GM12878 (cell line): ENCODE data around the gene LKAAEAR1. TPM values are rescaled to one million over a fixed set of nuclear protein-coding genes. Genes with fewer than 3 reads are reported as not detected.
A peak's percentile ranks its signal among the peaks of the same experiment; 100 is the strongest.

ENCODE experiments used
- ATAC-seq: fragments of 200-7000 bp; cut with Tn5 transposase; 3 replicates; pipeline ENCODE4 v1.9.1; 2020; ENCODE audit warnings: mild to moderate bottlenecking, moderate library complexity
- BruUV-seq: library from RNA; stranded (reverse); fragments of 400-500 nt; replicated peaks from 2 replicates; lab custom pipeline; 2021; lab: Mats Ljungman, UMichigan
- CTCF ChIA-PET: fragments of 300-600 bp; sonication (Branson Sonifier 250); formaldehyde crosslinking; extraction: SDS; loops from one replicate; lab custom pipeline; 2021; ENCODE audit warnings: inconsistent platforms; lab: Yijun Ruan, JAX
- POLR2A ChIA-PET: fragments of 350-600 bp; formaldehyde crosslinking; extraction: SDS; loops from one replicate; lab custom pipeline; 2021; ENCODE audit warnings: inconsistent platforms; lab: Charles Lee
- RAD21 ChIA-PET: fragments of 300-600 bp; sonication (Branson Sonifier 250); formaldehyde crosslinking; loops from one replicate; lab custom pipeline; 2023; ENCODE audit warnings: antibody characterized with exemption; ENCODE audit not compliant: unreplicated experiment; lab: Charles Lee
- SMC1A ChIA-PET: fragments of 300-600 bp; sonication (Branson Sonifier 250); formaldehyde crosslinking; loops from one replicate; lab custom pipeline; 2023; ENCODE audit not compliant: unreplicated experiment, uncharacterized antibody; lab: Charles Lee
- DNase-seq: peaks from one replicate; pipeline ENCODE4 v3.0.0-alpha.2; 2011; ENCODE audit warnings: low read depth, low spot score
- FAIRE-seq: peaks from 3 replicates; lab custom pipeline; 2011; peaks lifted over from hg19 to GRCh38; lab: Jason Lieb, UNC
- H2AFZ ChIP-seq: 2 replicates; pipeline ENCODE4 v1.6.0; 2011; ENCODE audit warnings: low read depth, low read length, control low read depth; ENCODE audit not compliant: control insufficient read depth
- H3K27ac ChIP-seq: 2 replicates; pipeline ENCODE4 v1.5.1; 2011; ENCODE audit warnings: control low read depth; ENCODE audit not compliant: control insufficient read depth, insufficient read depth
- H3K27me3 ChIP-seq, 2 experiments: replicated peaks in 1 of 2; 2 replicates each; pipeline versions ENCODE4 v1.6.0 to v1.6.1; 2011; ENCODE audit warnings: low read length in 1 of 2; ENCODE audit not compliant: control insufficient read depth in 2 of 2, insufficient read depth in 2 of 2
- H3K36me3 ChIP-seq, 2 experiments: 2 replicates each; pipeline ENCODE4 v1.5.1; 2011; ENCODE audit warnings: low read length in 1 of 2; ENCODE audit not compliant: control insufficient read depth in 2 of 2, insufficient read depth in 2 of 2
- H3K4me1 ChIP-seq: 2 replicates; pipeline ENCODE4 v1.6.1; 2011; ENCODE audit warnings: mild to moderate bottlenecking, low read length, moderate library complexity, mixed read lengths; ENCODE audit not compliant: control insufficient read depth, insufficient read depth
- H3K4me2 ChIP-seq: 2 replicates; pipeline ENCODE4 v1.6.0; 2011; ENCODE audit warnings: control low read depth; ENCODE audit not compliant: control insufficient read depth, insufficient read depth
- H3K4me3 ChIP-seq: fragments of 200-600 bp; sonication (generic); 2 replicates; pipeline ENCODE4 v1.5.1; 2016
- H3K79me2 ChIP-seq: 2 replicates; pipeline ENCODE4 v1.6.0; 2011; ENCODE audit warnings: low read length; ENCODE audit not compliant: control insufficient read depth, insufficient read depth
- H3K9ac ChIP-seq: 2 replicates; pipeline ENCODE4 v1.8.0; 2011; ENCODE audit warnings: low read length, control low read depth, mixed read lengths; ENCODE audit not compliant: control insufficient read depth, insufficient read depth
- H3K9me3 ChIP-seq: replicated peaks from 3 replicates; pipeline ENCODE4 v1.5.1; 2011; ENCODE audit warnings: mild to moderate bottlenecking, low read length; ENCODE audit not compliant: control insufficient read depth, insufficient read depth
- H4K20me1 ChIP-seq: 2 replicates; pipeline ENCODE4 v1.6.0; 2011; ENCODE audit not compliant: control insufficient read depth, insufficient read depth
- MEF2A ChIP-seq: IDR thresholded peaks from 2 replicates; pipeline ENCODE4 v1.6.1; 2011; ENCODE audit warnings: low read depth, mild to moderate bottlenecking, low read length, moderate library complexity; ENCODE audit not compliant: insufficient read depth
- NR2F1 ChIP-seq: fragments of 450-650 bp; conservative IDR thresholded peaks from 2 replicates; pipeline ENCODE4 v1.6.1; 2017; ENCODE audit warnings: mild to moderate bottlenecking
- SREBF1 ChIP-seq: IDR thresholded peaks from 2 replicates; pipeline ENCODE4 v1.6.1; 2012; ENCODE audit warnings: mild to moderate bottlenecking, low read length
- WRNIP1 ChIP-seq: IDR thresholded peaks from 2 replicates; pipeline ENCODE4 v1.6.1; 2011; ENCODE audit warnings: low read depth, low read length, improper control_type of control experiment, borderline replicate concordance
- WGBS: methylation state at CpG from one replicate; pipeline ENCODE4 v1.1.6; 2016; ENCODE audit warnings: low lambda C conversion rate; ENCODE audit not compliant: insufficient replicate concordance, insufficient coverage; ENCODE audit errors: missing lambda C conversion rate; 5-methylcytosine and 5-hydroxymethylcytosine counted together
- in situ Hi-C: fragments of 300-500 bp; cut with MboI; formaldehyde crosslinking; loops from 9 replicates; pipeline ENCODE4 v1.14.3; 2018; ENCODE audit warnings: mixed read lengths
- intact Hi-C: fragments of 100-400 bp; cut with micrococcal nuclease; formaldehyde crosslinking; loops from one replicate; pipeline ENCODE4 v1.14.2; 2022; ENCODE audit not compliant: unreplicated experiment
- polyA plus RNA-seq, 11 experiments: library from polyadenylated mRNA; depleted of rRNA in 4 of 11; unstranded in 6 of 11; stranded (reverse) in 5 of 11; fragments of >200 nt; fragmentation: Nextera tagmentation in 4 of 11; fragmentation: Illumina TruSeq in 1 of 11; extraction: Ambion mirVana in 4 of 11; extraction: Trizol in 1 of 11; gene quantifications; 1 replicate in 1 of 11; 2 replicates in 10 of 11; pipeline versions ENCODE4 v1.2.1 to v1.2.3, GENCODE V29; 2011 to 2016; ENCODE audit warnings: inconsistent platforms in 2 of 11, missing spikeins in 2 of 11, low read depth in 1 of 11
- total RNA-seq, 4 experiments: library from RNA; depleted of rRNA in 3 of 4; stranded (reverse); fragments of >200 nt in 3 of 4; fragmentation: Illumina TruSeq in 1 of 4; extraction: Trizol in 1 of 4; gene quantifications; 2 replicates each; pipeline versions ENCODE4 v1.2.1 to v1.2.3, GENCODE V29; 2013 to 2021
- TF ChIP-seq, protein P1 (sequence below): fragments of 450-650 bp; IDR thresholded peaks from 2 replicates; pipeline ENCODE4 v1.6.1; 2017; ENCODE audit warnings: low read depth, mild to moderate bottlenecking, moderate library complexity

Gene LKAAEAR1
- total and polyA plus RNA-seq, 10 of the 15 experiments (the other 5 are each of a cell fraction or from before 2014, with no cell fraction given): not detected

DNA sequence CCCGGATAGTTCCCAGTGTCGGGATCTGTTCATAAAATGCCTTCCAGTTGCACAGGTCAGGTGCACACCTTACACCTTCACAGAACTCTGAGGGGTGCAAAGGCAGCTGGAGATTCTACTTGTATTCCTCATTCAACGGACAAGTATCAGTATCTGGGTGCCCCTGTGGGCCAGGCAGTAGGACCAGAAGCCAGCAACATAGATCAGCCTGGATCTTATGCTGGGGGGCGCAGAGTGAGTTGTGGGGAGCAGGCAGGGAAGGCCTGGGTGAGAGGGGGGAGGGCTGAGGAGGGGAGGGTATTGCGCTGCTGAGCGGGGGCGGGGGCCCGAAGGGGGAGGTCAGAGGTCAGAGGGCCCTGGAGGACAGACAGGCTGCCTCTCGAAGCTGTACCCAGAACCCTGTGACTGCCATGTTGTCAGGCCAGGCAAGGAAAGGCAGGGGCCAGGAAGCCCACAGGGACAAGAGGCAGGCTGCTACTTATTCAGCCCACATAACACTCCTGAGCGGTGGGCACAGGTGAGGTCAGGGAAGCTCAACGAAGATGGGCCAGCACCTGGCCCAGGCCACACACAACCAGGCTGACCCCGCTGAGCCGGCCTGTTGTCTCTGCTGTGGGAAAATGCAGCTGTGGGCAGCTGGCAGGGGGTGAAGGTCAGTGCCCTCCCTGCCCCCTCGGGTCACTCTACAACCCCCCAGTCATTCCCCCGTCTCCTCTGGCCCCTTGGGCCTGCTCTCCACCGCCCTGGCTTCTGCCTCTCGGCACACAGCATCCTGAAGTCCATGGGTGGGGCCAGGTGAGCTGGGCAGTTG, 3.2 kb downstream of the LKAAEAR1 start:
- Histone ChIP-seq H3K79me2 (peaks cover 28% of the 10 kb centered on the region), H3K27me3 (peaks cover 2 to 7% of the 10 kb centered on the region in 2 experiments; a peak in 2 of 4 replicates), H3K9me3 (no peaks in the 10 kb centered on the region), H3K4me1 (peaks cover 25% of the 10 kb centered on the region), H2AFZ (no peak overlapping the region), H3K4me2 (peak overlapping the region; percentile 52; the same call in 1 of the 2 replicates), H4K20me1 (no peaks in the 10 kb centered on the region), H3K27ac (no peak overlapping the region), H3K9ac (no peak overlapping the region), H3K4me3 (no peak overlapping the region), H3K36me3 (no peaks in the 10 kb centered on the region)
- TF ChIP-seq WRNIP1 (no peak), SREBF1 (no peak), MEF2A (no peak), NR2F1 (peak; percentile 32; the same call in 1 of the 2 replicates)
- TF ChIP-seq, protein P1, sequence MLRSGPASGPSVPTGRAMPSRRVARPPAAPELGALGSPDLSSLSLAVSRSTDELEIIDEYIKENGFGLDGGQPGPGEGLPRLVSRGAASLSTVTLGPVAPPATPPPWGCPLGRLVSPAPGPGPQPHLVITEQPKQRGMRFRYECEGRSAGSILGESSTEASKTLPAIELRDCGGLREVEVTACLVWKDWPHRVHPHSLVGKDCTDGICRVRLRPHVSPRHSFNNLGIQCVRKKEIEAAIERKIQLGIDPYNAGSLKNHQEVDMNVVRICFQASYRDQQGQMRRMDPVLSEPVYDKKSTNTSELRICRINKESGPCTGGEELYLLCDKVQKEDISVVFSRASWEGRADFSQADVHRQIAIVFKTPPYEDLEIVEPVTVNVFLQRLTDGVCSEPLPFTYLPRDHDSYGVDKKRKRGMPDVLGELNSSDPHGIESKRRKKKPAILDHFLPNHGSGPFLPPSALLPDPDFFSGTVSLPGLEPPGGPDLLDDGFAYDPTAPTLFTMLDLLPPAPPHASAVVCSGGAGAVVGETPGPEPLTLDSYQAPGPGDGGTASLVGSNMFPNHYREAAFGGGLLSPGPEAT: no peak
- ChIA-PET SMC1A (interaction anchor here (0.6 to 2.3 kb wide), 3 partner anchors 20 to 39 kb away, joined by 3 to 11 read pairs (median 5); no protein-coding TSS in a partner anchor), CTCF (interaction anchor here (1.5 to 1.6 kb wide), 2 partner anchors 39 to 205 kb away, joined by 6 to 11 read pairs; no protein-coding TSS in a partner anchor), POLR2A (interaction anchor here (1.6 to 3.5 kb wide), 2 partner anchors 43 to 101 kb away, joined by 4 to 14 read pairs; partner anchors contain the start of genes PRPF6 and SAMD10), RAD21 (interaction anchor here (2.3 to 6.7 kb wide), 2 partner anchors 34 to 39 kb away, joined by 6 to 67 read pairs; no protein-coding TSS in a partner anchor)
- intact Hi-C loops: no loop called here
- ATAC-seq (no peak), DNase-seq (no peak), FAIRE-seq (no peak)
- no TSS peak for BruUV-seq
- in situ Hi-C loops: no loop called here
- 98% methylated on average over 13 of the region's 17 CpGs for WGBS
